Body of pancreas (tissue), 4 donors: ENCODE data around the gene CAPSL. TPM values are rescaled to one million over a fixed set of nuclear protein-coding genes. Genes with fewer than 3 reads are reported as not detected.

ENCODE experiments used
- ATAC-seq: fragments of 150-250 bp; one replicate; pipeline ENCODE4 v1.9.1; 2016
- DNase-seq, 4 donors: peaks; one replicate each; pipeline ENCODE4 v3.0.0-alpha.2; 2019
- H3K27ac ChIP-seq, 4 donors: fragments of 200-600 bp; sonication (generic); 1 replicate in 3 of 4; 2 replicates in 1 of 4; pipeline versions ENCODE4 v1.5.1 to v1.6.1; 2016 to 2019; ENCODE audit warnings: mild to moderate bottlenecking in 1 of 4, mixed read lengths in 1 of 4, moderate library complexity in 1 of 4
- H3K27me3 ChIP-seq, 2 donors: fragments of 200-600 bp; sonication (generic); one replicate each; pipeline ENCODE4 v1.6.0; 2016; ENCODE audit warnings: mild to moderate bottlenecking in 1 of 2
- H3K36me3 ChIP-seq, 2 donors: fragments of 200-600 bp; sonication (generic); replicated peaks in 1 of 2; 2 replicates each; pipeline ENCODE4 v1.5.1; 2016; ENCODE audit warnings: low read depth in 2 of 2; ENCODE audit not compliant: insufficient read depth in 1 of 2
- H3K4me1 ChIP-seq: fragments of 200-600 bp; sonication (generic); one replicate; pipeline ENCODE4 v1.6.0; 2016
- H3K4me3 ChIP-seq, 2 donors: fragments of 200-600 bp; sonication (generic); 1 replicate in 1 of 2; 2 replicates in 1 of 2; pipeline ENCODE4 v1.5.1; 2016 to 2019
- H3K9me3 ChIP-seq, 3 donors: fragments of 200-600 bp; sonication (generic); 1 replicate in 2 of 3; 2 replicates in 1 of 3; pipeline ENCODE4 v1.5.1; 2016
- POLR2A ChIP-seq, 3 donors: fragments of 450-650 bp; IDR thresholded peaks; one replicate each; pipeline ENCODE4 v1.6.1; 2016; ENCODE audit warnings: antibody characterized with exemption in 3 of 3, mild to moderate bottlenecking in 2 of 3
- WGBS, 2 donors: methylation state at CpG; one replicate each; pipeline ENCODE4 v1.1.5; 2017; 5-methylcytosine and 5-hydroxymethylcytosine counted together
- intact Hi-C: fragments of 100-400 bp; cut with DNase I; formaldehyde crosslinking; loops from one replicate; pipeline ENCODE4 v1.15.1; 2023
- total RNA-seq, 2 donors: library from RNA; depleted of rRNA; stranded (reverse); fragments of >200 nt; gene quantifications; one replicate each; pipeline ENCODE4 v1.1.0, GENCODE V29; 2016
- TF ChIP-seq, protein P1 (sequence below), 7 experiments: fragments of 450-650 bp in 4 of 7; fragments of 200-600 bp in 3 of 7; sonication (generic) in 3 of 7; IDR thresholded peaks; one replicate each; pipeline ENCODE4 v1.5.1; 2016 to 2019; ENCODE audit warnings: antibody characterized with exemption in 7 of 7

Gene CAPSL
- total RNA-seq, 2 donors from 2014 or later, result not detected

DNA sequence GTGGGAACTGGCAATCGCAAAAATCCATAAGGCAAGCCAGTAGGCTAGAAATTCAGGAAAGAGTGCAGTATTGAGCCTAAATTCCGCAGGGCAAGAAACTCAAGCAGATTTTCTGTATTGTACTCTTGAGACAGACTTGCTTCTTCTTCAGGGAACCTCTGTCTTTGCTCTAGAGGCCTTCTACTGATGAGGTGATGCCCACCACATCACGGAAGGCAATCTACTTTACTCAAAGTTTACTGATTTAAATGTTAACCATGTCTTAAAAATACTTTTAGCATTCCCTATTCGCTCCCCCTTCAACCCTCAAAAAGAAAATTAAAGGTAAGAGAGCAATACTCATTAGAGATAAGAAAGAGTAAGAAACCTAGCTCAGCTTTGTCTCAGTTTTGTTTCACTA lies 70.4 kb downstream of the CAPSL start:
- H3K27me3 ChIP-seq, result no peaks in the 10 kb centered on the region
- H3K4me3 ChIP-seq, result no peak overlapping the region
- ATAC-seq (no peak), DNase-seq (no peak)
- intact Hi-C loops, result no loop called here
- TF ChIP-seq, protein P1, sequence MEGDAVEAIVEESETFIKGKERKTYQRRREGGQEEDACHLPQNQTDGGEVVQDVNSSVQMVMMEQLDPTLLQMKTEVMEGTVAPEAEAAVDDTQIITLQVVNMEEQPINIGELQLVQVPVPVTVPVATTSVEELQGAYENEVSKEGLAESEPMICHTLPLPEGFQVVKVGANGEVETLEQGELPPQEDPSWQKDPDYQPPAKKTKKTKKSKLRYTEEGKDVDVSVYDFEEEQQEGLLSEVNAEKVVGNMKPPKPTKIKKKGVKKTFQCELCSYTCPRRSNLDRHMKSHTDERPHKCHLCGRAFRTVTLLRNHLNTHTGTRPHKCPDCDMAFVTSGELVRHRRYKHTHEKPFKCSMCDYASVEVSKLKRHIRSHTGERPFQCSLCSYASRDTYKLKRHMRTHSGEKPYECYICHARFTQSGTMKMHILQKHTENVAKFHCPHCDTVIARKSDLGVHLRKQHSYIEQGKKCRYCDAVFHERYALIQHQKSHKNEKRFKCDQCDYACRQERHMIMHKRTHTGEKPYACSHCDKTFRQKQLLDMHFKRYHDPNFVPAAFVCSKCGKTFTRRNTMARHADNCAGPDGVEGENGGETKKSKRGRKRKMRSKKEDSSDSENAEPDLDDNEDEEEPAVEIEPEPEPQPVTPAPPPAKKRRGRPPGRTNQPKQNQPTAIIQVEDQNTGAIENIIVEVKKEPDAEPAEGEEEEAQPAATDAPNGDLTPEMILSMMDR (IDR thresholded peaks at IDR 0.05), result no peak
- no peak for TF ChIP-seq POLR2A (IDR thresholded peaks at IDR 0.05)
- no peaks in the 10 kb centered on the region for H3K9me3 ChIP-seq
- H3K27ac ChIP-seq, result no peak overlapping the region
- no peaks in the 10 kb centered on the region for H3K36me3 ChIP-seq
- no peaks in the 10 kb centered on the region for H3K4me1 ChIP-seq
- 72 to 78% methylated on average over 4 of the region's 4 CpGs for WGBS, 2 donors

- no peaks in the 10 kb centered on the region for H3K9me3 ChIP-seq
- TF ChIP-seq POLR2A (IDR thresholded peaks at IDR 0.05), result no peak
- TF ChIP-seq, protein P1 (IDR thresholded peaks at IDR 0.05), result no peak
- H3K4me1 ChIP-seq, result no peaks in the 10 kb centered on the region
- intact Hi-C loops, result no loop called here
- H3K36me3 ChIP-seq, result no peaks in the 10 kb centered on the region
- WGBS, 2 donors, result 40 to 49% methylated on average over 3 of the region's 3 CpGs
- ATAC-seq, result no peak
- H3K27ac ChIP-seq, result no peak overlapping the region
- no peak for DNase-seq
- H3K4me3 ChIP-seq, result no peak overlapping the region
- no peaks in the 10 kb centered on the region for H3K27me3 ChIP-seq
Observed at GRCh38 chr5:35863159-35863558, 75.3 kb downstream of the CAPSL start.

DNA sequence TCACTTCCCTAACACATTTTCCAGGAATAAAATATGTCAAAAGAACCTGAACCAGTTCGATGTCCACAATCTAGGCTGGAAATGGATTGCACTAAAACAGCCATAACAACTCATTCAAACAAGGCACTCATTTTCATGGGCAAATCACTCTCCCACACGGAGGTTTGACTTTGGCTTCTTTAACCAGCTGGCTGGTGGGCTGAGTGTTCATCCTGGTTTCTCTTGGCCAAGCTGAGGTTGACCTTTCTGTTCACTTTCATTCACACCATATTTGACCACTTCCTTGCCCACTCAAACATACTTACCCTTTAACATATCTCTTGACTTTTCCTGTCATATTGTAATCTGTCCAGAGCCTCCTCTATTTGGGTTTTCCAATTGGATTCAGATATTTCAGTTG lies 76.3 kb downstream of the CAPSL start:
- 53 to 60% methylated on average over 2 of the region's 2 CpGs for WGBS, 2 donors
- no peak overlapping the region for H3K27ac ChIP-seq
- intact Hi-C loops, result no loop called here
- no peaks in the 10 kb centered on the region for H3K4me1 ChIP-seq
- no peaks in the 10 kb centered on the region for H3K27me3 ChIP-seq
- no peak for DNase-seq
- H3K4me3 ChIP-seq, result no peak overlapping the region
- TF ChIP-seq, protein P1 (IDR thresholded peaks at IDR 0.05), result no peak
- TF ChIP-seq POLR2A (IDR thresholded peaks at IDR 0.05), result no peak
- no peaks in the 10 kb centered on the region for H3K9me3 ChIP-seq
- no peak for ATAC-seq
- no peaks in the 10 kb centered on the region for H3K36me3 ChIP-seq

- ATAC-seq, result no peak
- intact Hi-C loops, result no loop called here
- Histone ChIP-seq H3K4me3 (no peak overlapping the region), H3K9me3 (no peaks in the 10 kb centered on the region), H3K27me3 (no peaks in the 10 kb centered on the region), H3K27ac (no peak overlapping the region), H3K36me3 (no peaks in the 10 kb centered on the region), H3K4me1 (no peaks in the 10 kb centered on the region)
- WGBS, 2 donors, result 55 to 67% methylated on average over 1 of the region's 1 CpG
- DNase-seq, result no peak
- no peak for TF ChIP-seq POLR2A (IDR thresholded peaks at IDR 0.05)
- TF ChIP-seq, protein P1 (IDR thresholded peaks at IDR 0.05), result no peak
Observed at GRCh38 chr5:35861718-35862117, 76.7 kb downstream of the CAPSL start.

DNA sequence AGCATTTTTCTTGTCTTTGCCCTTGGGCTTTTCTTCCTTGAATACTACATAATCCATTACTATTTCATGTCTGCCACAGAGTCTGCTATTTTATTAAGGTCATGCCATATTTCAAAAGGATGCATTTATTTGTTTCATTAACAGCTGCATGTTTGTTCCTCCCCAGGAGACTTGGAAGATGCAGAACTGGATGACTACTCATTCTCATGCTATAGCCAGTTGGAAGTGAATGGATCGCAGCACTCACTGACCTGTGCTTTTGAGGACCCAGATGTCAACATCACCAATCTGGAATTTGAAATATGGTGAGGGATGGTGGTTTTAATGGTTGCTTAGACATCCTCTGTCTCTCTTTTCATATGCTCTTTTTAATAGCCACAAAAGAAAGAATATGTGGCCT lies 77.7 kb downstream of the CAPSL start:
- H3K36me3 ChIP-seq, result no peaks in the 10 kb centered on the region
- H3K9me3 ChIP-seq, result no peaks in the 10 kb centered on the region
- no peak for ATAC-seq
- H3K4me1 ChIP-seq, result no peaks in the 10 kb centered on the region
- no peak overlapping the region for H3K27ac ChIP-seq
- H3K27me3 ChIP-seq, result no peaks in the 10 kb centered on the region
- DNase-seq, result no peak
- TF ChIP-seq POLR2A (IDR thresholded peaks at IDR 0.05), result no peak
- TF ChIP-seq, protein P1 (IDR thresholded peaks at IDR 0.05), result no peak
- 93 to 95% methylated on average over 1 of the region's 1 CpG for WGBS, 2 donors
- intact Hi-C loops, result no loop called here
- H3K4me3 ChIP-seq, result no peak overlapping the region
